Ishikawa (cell line): ENCODE measurements around the gene MAPKBP1.

ENCODE experiments used
- EGR1 ChIP-seq: IDR thresholded peaks from 2 replicates; pipeline ENCODE4 v1.6.1; 2012
- EP300 ChIP-seq: IDR thresholded peaks from 2 replicates; pipeline ENCODE4 v1.6.1; 2012; ENCODE audit warnings: borderline replicate concordance
- TAF1 ChIP-seq: IDR thresholded peaks from 2 replicates; pipeline ENCODE4 v1.6.1; 2012; ENCODE audit warnings: low read depth, mild to moderate bottlenecking
- TEAD4 ChIP-seq: IDR thresholded peaks from 2 replicates; pipeline ENCODE4 v1.6.1; 2012
- TF ChIP-seq, protein P1 (sequence below): IDR thresholded peaks from 2 replicates; pipeline ENCODE4 v1.6.1; 2012; ENCODE audit warnings: low read depth, mild to moderate bottlenecking

GRCh38 chr15:41856716-41857115, 82.4 kb downstream of the MAPKBP1 start:
- TF ChIP-seq EP300 (no peak), TEAD4 (no peak), EGR1 (no peak), TAF1 (no peak)
- TF ChIP-seq, protein P1, sequence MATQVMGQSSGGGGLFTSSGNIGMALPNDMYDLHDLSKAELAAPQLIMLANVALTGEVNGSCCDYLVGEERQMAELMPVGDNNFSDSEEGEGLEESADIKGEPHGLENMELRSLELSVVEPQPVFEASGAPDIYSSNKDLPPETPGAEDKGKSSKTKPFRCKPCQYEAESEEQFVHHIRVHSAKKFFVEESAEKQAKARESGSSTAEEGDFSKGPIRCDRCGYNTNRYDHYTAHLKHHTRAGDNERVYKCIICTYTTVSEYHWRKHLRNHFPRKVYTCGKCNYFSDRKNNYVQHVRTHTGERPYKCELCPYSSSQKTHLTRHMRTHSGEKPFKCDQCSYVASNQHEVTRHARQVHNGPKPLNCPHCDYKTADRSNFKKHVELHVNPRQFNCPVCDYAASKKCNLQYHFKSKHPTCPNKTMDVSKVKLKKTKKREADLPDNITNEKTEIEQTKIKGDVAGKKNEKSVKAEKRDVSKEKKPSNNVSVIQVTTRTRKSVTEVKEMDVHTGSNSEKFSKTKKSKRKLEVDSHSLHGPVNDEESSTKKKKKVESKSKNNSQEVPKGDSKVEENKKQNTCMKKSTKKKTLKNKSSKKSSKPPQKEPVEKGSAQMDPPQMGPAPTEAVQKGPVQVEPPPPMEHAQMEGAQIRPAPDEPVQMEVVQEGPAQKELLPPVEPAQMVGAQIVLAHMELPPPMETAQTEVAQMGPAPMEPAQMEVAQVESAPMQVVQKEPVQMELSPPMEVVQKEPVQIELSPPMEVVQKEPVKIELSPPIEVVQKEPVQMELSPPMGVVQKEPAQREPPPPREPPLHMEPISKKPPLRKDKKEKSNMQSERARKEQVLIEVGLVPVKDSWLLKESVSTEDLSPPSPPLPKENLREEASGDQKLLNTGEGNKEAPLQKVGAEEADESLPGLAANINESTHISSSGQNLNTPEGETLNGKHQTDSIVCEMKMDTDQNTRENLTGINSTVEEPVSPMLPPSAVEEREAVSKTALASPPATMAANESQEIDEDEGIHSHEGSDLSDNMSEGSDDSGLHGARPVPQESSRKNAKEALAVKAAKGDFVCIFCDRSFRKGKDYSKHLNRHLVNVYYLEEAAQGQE = no peak
